HG02571 (cell line): ENCODE results near the gene SH3BP1.
"Not testable (repeated sequence)": the region's sequence is repeated elsewhere in the genome, so short reads cannot be mapped to it uniquely, and the experiment has no call there.

Experiments used
- ATAC-seq: cut with Tn5 transposase; IDR thresholded peaks from one replicate; pipeline ENCODE4 v1.9.1; 2021; ENCODE audit warnings: mild to moderate bottlenecking, moderate library complexity; ENCODE audit not compliant: unreplicated experiment

The SH3BP1 gene

DNA sequence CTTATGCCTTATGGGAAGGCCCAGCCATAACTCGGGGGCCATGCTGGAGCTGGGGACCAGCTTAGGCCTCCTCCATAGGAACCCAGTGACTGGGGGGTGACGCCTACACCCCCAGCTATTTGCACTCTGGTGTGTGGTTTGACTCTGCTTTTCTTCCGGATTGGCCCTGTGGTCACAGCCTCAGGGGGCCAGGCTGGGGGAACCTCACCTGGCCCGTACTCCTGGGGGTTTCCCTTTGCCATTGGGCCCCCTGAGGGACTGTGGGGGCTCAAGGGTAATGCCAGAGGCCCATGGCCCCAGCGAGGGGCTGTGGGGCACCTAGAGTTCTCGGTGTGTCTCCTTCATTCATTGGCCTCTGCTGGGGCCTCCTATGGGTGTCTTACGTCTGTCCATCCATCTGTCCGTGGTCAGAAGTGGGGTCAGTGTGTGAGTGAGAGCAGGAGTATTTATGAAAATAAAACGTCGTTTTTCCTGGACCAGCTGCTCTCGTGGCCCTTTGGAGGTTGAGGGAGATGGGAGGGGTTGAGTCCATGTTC lies 6.3 kb upstream of the SH3BP1 start:
- ATAC-seq, result peak; percentile 53

DNA sequence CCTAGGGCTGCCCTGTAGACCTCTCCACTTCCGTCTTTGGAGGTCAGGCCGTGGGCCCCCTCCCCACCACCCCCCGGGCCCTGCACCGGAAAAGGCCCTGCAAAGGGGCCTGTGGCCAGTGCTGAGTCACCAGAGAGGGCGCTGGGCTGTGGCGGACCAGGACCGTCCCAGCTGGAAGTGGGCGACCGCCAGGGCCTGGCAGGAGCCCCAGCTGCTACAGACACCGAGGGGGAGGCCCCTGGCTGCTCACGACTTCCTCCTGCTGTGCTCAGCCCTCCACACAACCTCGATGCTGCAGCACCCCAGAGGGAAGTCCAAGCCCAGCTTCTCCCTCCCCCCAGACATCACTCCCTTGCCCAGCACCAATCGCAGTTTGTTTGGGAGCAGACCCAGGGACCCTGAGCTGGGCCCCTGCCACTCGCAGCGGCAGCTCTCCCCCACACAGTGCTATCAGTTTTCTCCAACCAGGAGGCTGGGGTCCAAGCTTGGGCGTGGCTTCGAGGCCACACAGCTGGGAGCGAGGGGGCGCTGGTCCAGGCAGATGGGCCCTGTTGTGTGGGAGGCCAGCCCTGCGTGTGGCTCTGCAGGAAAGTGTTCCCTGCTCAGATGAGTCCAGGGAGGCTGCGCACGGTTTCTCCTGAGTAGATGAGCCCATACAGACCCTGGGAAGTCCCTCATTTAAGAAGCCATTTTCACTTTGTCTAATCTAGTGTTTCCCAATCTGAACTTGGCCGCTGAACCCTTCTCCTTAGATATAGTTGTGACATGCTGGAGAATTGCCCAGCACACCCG lies 5.6 kb upstream of the SH3BP1 start:
- peak; percentile 48 for ATAC-seq

DNA sequence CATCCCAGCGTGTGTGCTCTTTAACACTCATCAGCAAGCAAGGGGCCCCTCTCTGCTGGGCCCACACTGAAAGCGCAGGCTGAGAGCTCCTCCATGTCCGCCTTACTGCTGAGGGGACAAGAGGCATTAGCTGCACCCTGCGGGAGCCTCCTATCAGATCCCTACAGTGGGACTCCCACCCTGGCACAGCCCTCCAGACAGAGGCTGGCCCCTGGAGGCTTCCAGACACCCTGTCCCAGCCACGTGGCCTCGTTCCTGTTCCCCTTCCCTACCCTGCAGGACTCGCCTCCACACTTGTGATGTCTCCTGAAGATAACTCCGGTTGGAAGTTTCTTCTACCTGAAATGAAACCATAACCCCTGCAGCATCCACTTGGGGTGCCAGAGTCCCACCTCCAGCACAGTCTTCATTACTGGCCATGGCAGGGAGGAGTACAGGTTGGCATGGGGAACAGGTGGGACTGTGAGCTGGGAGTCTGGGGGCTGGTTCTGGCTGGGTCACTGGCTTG lies 5.0 kb upstream of the SH3BP1 start:
- no peak for ATAC-seq

DNA sequence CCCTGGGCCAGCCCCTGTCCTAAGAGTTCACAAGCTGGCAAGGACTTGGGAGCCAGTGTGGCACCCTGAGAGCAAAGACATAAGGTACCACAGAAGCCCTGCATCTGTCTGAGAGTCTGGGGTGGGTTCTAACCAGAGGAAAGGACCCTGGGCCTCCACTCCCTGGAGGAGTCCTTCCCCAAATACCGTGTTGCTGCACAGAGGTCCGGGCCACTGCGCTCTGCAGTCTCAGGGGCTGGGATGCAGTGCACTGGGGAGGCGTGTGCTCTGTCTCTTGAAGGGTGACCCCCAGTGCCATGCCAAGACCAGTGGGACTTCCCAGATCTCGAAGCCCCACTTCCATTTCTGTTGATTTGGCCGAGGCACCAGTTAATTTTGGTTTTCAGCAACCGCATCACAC lies 4.3 kb upstream of the SH3BP1 start:
- ATAC-seq, result no peak

DNA sequence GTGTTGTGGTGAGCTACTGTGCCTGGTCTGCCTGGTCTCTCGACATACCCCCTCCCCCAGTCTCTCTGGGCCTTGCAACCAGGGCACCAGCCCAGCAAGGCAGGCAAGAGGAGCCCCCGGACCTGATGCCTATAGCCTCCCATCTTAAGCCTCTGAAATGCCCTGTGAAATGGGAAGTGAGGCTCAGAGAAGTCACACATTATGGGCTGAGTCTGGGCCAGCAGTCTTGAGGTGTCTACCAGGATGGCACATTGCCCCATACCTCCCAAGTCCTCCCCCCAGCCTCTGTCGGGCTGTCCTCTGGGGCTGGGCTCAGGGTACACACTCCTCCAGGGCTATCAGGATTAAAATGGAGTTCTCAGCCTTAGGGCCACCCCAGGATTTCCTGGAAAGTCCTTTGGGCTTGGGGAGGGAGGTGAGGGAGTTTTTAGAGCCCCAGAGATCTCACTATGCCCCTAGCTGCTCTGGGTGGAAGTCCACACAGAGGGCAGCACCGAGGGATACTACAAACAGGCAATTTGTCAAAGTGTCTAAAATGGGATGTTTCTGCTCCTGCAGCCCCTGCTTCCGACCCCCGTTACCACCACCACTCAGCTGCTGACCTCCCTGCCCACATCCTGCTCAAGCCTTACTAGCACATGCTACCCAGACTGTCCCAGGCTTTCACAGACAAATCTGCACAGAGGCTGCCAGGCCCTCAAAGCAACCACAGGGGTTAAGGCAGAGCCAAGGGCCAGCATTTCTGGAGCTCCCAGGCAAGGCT lies 3.1 kb upstream of the SH3BP1 start:
- ATAC-seq, result no peak

DNA sequence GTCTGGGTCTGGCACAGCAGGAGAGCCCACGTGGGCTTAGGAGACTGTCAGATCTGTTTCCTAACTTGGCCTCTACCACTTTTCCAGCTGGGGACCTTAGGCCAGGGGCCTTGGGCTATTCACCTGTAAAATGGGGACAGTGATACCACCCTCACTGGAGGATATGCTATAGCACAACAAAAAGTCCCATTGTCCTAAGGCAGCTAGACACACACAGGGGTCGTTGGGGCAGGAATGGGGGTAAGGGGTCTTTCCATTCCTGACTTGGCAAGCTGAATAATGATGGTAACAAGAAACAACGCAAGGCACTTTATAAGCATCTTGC lies 2.6 kb upstream of the SH3BP1 start:
- no peak for ATAC-seq

DNA sequence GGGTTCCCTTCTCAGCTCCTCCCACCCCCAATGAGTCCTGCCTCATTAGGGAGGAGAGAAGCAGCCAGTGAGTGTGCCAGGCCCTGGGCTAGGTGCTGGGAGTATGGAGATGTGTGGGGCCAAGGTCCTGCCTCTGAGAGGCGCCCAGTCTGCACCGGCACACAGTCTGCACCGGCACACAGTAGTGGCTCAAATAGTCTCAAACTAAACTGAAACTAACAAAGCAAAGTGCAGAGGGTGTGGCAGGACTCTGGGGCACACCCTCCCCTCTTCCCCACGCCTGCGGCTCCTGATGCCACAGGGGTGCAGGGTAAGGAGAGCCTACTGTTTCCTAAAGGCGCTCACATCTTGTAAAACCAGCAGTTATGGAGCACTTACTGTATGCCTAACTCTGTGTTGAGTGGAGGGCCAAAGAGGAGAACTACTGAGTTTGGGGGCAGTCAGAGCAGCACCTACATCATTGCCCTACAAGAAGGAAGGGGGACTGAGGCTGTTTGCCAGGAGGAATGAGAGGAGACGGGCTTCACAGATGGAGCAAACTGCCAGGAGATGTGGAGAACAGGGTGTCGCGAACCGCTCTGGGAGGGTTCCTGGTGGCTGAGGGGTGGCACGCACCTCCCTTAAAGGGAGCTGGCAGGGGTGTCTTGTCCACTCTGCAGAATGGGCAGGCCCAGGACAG lies 939 bp upstream of the SH3BP1 start:
- ATAC-seq, result no peak

DNA sequence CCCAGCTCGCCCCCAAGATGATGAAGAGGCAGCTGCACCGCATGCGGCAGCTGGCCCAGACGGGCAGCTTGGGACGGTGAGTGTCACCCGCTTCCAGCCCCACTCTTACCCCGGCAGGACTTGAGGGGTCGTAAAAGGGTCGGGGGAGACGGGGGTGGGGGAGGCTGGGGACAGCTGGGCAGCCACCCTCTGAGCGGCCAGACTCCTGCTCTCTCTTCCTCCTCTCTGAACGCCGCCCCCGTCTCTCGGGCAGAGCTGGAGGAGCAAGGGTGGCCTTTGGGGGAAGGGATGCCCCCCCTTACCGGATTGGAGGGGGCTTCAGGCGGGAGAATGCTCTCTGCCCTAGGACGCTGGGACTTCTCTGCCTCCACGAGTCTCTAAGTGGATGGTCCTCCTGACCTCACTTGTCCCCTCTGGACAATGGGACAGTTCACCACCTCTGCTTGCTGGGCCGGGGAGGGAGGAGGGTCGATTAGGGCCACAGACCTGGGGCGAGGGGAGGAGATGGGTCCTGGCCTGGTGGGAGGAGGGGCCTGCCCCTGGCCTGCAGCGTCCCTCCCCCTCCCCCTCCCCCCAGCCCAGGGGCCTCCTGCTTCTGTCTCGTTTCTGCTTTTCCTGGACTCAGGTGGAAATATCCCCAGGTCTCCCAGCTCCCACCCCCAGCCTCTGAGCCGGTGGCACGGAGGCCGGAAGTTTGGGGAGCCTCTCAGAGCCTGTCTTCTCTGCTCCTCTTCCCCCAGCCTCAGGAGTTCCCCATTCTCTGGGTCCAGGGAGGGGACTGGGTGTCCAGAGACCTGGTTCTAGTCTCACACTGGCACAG lies 512 bp downstream of the SH3BP1 start:
- no peak for ATAC-seq

DNA sequence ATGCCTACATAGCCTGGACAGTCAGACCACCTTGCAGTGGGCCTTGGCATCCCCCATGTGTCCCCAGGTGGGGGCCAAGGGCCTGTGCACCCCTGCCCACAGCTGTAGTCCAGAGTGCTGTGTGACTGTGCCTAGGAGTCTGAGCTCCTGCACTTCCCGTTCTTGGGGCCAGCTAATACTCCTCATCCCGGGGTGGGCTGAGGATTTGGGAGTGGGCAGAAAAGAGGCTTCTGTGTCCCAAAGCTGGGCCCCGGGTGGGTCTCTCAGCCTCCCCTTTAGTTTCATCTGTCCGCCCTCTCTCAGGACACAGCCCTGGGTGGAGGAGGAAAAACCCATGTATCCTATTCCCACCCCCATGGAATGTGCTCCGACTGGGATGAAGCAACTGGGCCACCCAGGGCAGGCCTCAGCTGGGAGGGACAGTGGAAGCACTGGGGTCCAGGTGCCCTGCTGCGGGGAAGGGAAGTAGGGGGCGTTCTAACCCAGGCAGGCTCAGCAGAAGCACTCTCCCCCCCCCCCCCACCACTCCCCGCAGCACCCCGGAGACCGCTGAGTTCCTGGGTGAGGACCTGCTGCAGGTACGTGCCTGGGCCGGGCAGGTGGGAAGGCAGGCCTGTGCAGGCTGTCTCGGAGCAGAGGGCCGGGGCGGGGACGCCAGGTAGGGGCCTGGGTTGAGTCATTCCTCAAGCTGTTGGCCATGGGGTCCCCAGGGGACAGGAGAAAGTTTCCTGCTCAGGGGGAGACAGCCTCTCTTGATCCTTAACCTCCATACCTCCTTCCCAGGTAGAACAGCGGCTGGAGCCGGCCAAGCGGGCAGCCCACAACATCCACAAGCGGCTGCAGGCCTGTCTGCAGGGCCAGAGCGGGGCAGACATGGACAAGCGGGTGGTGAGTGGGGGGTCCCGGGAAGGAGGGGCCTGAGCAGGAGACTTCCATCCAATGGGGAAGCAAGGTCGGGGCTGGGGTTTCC lies 1.4 kb downstream of the SH3BP1 start:
- no peak for ATAC-seq

DNA sequence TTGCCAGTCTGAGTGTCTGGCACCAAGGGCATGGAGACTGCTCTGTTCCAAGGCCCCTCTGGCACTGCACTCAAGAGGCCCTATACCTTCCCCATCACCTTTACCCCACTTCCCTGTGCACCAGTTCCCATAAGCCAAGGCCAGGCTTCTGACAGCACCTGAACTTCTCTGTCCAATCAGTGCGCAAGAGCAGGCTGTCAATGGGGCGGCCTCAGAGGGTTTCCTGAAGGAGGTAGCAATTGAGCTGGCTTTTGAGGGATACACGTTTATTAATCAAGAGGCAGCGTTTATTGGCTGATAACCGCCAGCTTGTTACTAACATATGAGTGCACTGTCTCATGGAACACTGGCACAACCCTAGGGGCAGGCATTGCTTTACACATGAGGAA lies 2.1 kb downstream of the SH3BP1 start:
- ATAC-seq, result no peak

DNA sequence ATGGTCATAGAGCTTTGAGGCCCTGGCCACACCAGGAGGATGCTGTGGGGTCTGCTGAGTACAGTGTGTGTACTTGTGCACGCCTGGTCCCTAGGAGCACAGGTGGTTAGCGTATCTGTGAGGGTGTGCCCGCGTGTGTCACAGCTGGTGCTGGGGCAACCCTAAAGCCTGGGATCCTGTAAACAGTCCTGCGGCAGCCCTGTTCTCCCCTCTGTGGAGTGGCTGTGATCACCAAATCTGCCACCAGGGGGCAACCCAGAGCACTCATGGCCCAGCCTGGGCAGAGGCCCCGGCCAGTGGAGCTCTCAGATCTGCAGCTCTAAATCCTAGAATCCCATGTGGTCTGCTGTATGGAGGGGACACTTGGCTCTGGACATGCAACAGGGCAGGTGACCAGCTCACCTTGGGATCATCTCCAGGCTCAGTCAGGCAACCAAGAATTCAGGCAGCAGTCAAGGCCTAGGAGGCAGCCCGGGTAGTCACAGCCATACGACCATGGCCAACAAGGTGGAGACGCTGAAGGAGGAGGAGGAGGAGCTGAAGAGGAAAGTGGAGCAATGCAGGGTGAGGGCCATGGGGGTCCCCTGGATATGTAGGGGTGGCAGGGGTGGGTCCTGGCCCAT lies 3.9 kb downstream of the SH3BP1 start:
- ATAC-seq, result no peak

DNA sequence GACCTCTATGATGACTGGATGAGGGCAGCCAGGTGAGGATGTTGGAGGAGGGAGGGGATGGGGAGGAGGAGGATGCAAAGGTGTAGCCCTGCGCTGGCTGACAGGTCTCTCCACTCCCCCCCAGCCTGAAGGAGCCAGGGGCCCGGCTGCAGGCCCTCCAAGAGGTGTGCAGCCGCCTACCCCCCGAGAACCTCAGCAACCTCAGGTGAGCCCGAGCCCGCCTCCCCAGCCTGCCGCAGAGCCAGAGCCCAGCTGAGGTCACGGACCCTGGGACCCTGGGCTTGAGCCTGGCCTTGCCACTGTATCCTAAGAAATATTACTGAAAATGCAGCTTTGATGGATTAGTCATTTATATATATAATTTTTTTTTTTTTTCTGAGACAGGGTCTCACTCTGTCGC lies 7.8 kb downstream of the SH3BP1 start:
- ATAC-seq, result no peak

DNA sequence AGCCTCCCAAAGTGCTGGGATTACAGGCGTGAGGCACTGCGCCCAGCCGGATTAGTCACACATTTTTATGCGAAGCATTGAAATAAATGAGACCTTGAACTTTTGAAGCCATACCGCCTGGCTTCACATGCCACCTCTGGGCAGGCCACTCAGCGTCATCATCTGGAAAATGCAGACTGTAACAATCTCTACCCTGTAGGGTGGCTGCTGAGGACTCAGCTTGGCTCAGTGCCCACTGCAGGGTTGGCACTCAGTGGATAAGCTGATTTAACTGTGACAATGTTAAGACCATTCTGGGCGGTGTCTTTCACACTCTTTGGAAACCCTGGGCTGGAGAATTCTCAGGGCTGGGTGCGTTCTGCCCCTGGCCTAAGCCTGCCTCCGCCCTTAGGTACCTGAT lies 8.5 kb downstream of the SH3BP1 start:
- ATAC-seq, result no peak

DNA sequence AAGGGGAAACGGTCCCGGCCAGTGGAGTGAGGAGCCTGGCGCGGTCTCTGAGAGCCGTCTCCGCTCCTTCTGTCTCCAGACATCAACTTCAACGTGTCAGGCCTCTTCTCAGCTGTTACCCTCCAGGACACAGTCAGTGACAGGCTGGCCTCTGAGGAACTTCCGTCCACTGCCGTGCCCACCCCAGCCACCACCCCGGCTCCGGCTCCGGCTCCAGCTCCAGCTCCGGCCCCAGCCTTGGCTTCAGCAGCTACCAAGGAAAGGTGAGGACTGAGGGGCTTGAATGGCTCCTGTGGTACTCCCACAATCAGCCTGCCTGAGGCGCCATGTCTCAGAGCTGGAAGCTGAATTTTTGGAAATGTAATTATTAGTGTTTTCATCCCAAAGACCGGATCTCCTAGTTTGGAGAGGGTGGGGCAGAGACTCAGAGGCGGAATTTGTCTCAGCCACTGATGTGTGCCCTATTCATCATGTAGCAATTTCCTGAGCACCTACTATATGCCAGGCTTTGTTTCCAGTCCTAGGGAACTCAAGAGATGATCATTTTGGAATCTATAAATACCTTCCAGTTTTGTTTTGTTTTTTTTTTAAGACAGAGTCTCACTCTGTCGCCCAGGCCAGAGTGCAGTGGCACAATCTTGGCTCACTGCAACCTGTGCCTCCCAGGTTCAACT lies 11.1 kb downstream of the SH3BP1 start:
- ATAC-seq, result no peak

DNA sequence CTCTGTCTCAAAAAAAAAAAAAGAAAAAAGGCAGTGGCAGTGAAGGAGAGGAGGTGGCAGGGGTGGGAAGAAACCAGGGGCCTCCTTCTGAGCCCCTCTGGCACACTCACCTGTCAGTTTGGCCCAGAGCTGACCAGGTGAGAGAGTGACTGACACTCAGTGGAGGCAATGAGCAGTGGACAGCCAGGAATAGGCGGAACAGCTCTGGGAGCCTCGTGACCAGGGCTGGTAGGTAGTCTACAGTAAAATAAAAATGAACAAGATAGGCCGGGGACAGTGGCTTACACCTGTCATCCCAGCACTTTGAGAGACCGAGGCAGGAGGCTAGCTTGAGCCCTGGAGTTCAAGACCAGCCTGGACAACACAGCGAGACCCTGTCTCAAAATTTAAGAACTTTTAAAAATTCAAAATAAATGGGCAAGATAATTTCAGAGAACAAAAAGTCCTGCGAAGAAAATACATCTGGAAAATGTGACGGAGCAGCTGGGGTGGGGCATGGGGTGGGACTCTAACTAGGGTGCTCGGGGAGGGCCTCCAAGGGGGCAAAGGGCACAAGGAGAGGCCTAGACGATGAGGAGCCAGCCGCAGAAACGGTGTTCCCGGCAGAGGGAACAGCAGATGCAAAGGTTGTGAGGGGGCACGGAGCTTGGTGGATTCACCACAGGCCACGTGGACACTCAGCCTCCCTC lies 15.2 kb downstream of the SH3BP1 start:
- ATAC-seq, result no peak

DNA sequence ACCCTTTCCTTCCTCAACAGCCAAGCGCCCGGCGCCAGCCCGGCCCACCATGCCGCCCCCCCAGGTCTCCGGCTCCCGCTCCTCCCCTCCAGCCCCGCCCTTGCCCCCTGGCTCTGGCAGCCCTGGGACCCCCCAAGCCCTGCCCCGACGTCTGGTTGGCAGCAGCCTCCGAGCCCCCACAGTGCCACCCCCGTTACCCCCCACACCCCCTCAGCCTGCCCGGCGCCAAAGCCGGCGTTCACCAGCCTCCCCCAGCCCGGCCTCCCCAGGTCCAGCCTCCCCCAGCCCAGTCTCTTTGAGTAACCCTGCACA lies 15.7 kb downstream of the SH3BP1 start:
- ATAC-seq, result no peak

DNA sequence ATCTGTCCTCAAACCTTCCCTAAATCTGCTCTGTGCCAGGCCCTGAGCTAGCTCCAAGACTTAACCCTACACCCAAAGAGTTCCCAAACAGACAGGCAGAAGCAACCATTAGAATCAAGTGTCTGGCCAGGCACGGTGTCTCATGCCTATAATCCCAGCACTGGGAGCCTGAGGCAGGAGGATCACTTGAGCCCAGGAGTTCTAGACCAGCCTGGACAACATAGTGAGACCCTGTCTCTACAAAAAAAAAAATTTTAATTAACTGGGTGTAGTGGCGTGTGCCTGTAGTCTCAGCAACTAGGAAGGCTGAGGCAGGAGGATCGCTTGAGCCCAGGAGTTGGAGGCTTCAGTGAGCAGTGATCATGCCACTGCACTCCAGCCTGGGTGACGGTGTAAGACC lies 17.1 kb downstream of the SH3BP1 start:
- not testable (repeated sequence) for ATAC-seq

DNA sequence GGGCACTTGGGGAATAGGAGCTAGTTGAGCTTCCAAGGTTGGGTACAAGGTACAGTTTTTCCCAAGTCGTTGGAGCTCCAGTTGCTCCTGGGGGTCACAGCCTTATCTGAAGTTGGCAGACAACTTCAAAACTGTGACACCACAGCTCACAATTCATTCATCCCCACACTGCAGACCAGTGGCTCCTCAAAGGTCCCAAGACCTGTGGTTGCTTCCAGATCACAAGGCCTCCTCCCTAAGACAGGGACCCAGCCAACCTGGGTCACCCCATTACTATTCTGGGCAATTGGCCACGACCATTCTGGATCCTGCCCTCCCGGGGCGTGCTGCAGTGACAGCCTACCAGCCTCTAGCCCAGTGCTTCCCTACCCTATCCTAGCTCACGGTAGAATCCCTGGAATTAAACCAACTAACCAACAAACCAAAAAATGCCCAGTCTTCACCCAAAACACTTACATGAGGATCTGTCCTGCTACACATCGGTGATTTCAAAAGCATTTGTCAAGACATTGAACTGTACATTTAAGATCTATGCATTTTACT lies 18.2 kb downstream of the SH3BP1 start:
- ATAC-seq, result no peak
